Adrenal gland (tissue), 5 donors: Measurements from ENCODE around the gene SERAC1.

ENCODE experiments used
- CTCF ChIP-seq, 6 experiments: fragments of 450-650 bp in 4 of 6; fragments of 200-600 bp in 2 of 6; sonication (generic) in 1 of 6; IDR thresholded peaks; 1 replicate in 5 of 6; 2 replicates in 1 of 6; pipeline versions ENCODE4 v1.5.1 to v1.8.0; 2016 to 2021; ENCODE audit warnings: antibody characterized with exemption in 6 of 6, mild to moderate bottlenecking in 2 of 6, moderate library complexity in 1 of 6
- POLR2A ChIP-seq, 2 donors: fragments of 450-650 bp; IDR thresholded peaks; one replicate each; pipeline ENCODE4 v1.6.1; 2017; ENCODE audit warnings: antibody characterized with exemption in 2 of 2, mild to moderate bottlenecking in 2 of 2, moderate library complexity in 1 of 2
- donor health status: DM: no; HTN: no; CAD: no.

GRCh38 chr6:158174024-158174423 is 6.0 kb upstream of the SERAC1 start:
- no peak for TF ChIP-seq POLR2A (IDR thresholded peaks at IDR 0.05)
- TF ChIP-seq CTCF (IDR thresholded peaks at IDR 0.05) = no peak
